ENCODE data around the gene CAPN14. TPM values are rescaled to one million over a fixed set of nuclear protein-coding genes. Genes with fewer than 3 reads are reported as not detected.

CAPN14 gene
- total and polyA plus RNA-seq, 2 of the 4 experiments (the other 2 are of a cell fraction), result under 0.01 to 0.09 TPM

- H3K4me1 ChIP-seq (ENCODE audit: control insufficient read depth, insufficient read depth, low read length), result no peaks in the 10 kb centered on the region
- H3K27me3 ChIP-seq (ENCODE audit: control insufficient read depth, insufficient read depth, low read length), result peaks cover 2% of the 10 kb centered on the region; the same call in 1 of the 2 replicates
- H3K56ac ChIP-seq (ENCODE audit: extremely low read depth, insufficient read depth, low read length), result no peak overlapping the region
- dilution Hi-C loops (cut with HindIII; ENCODE audit: low sequenced_read_pairs, unreplicated experiment) (no loop called here), in situ Hi-C loops (cut with MboI; ENCODE audit: low sequenced_read_pairs) (no loop called here), intact Hi-C loops (cut with micrococcal nuclease) (no loop called here)
- CTCF ChIA-PET, result interaction anchor here (2.1 kb wide), 1 partner anchor 45 kb away, joined by 9 read pairs; no protein-coding TSS in a partner anchor
- no peak overlapping the region for H3K9ac ChIP-seq (ENCODE audit: low read depth, low read length)
- no peak overlapping the region for H2AK9ac ChIP-seq (replicated peaks; ENCODE audit: low read depth, low read length, poor library complexity)
- no peak overlapping the region for H2BK5ac ChIP-seq (ENCODE audit: low read depth, low read length, poor library complexity, severe bottlenecking)
- TF ChIP-seq RFX5 (IDR thresholded peaks at IDR 0.05; ENCODE audit: low read depth, low read length) (no peak), NFE2L2 (IDR thresholded peaks at IDR 0.05; ENCODE audit: low read depth, low read length) (no peak), CEBPB (IDR thresholded peaks at IDR 0.05; ENCODE audit: low read depth, low read length) (no peak), SMC3 (IDR thresholded peaks at IDR 0.05; ENCODE audit: low read depth, low read length) (no peak), USF2 (IDR thresholded peaks at IDR 0.05; ENCODE audit: low read depth, low read length) (no peak), MAFK (IDR thresholded peaks at IDR 0.05; ENCODE audit: low read depth, low read length) (no peak), MAZ (IDR thresholded peaks at IDR 0.05; ENCODE audit: borderline replicate concordance, low read depth, low read length) (no peak), POLR2A (IDR thresholded peaks at IDR 0.05; ENCODE audit: low read depth, low read length) (no peak), ELK1 (IDR thresholded peaks at IDR 0.05; ENCODE audit: borderline replicate concordance, low read depth, low read length) (no peak), MXI1 (IDR thresholded peaks at IDR 0.05; ENCODE audit: borderline replicate concordance, low read depth, low read length) (no peak), FOS (IDR thresholded peaks at IDR 0.05; ENCODE audit: low read depth, low read length) (no peak), CHD1 (IDR thresholded peaks at IDR 0.05; ENCODE audit: low read depth, low read length) (no peak), CTCF (conservative IDR thresholded peaks at IDR 0.05; ENCODE audit: low read depth, low read length) (no peak), BHLHE40 (IDR thresholded peaks at IDR 0.05; ENCODE audit: low read depth, low read length) (no peak), RCOR1 (IDR thresholded peaks at IDR 0.05; ENCODE audit: insufficient replicate concordance, low read length) (no peak), RAD21 (IDR thresholded peaks at IDR 0.05; ENCODE audit: low read length) (no peak)
- H3K18ac ChIP-seq (ENCODE audit: low read depth, low read length), result no peak overlapping the region
- H3K4ac ChIP-seq (ENCODE audit: low read depth, low read length), result no peak overlapping the region
- no peak overlapping the region for H3K14ac ChIP-seq (replicated peaks; ENCODE audit: low read depth, low read length)
- H2BK15ac ChIP-seq (ENCODE audit: low read depth, low read length), result no peak overlapping the region
- no peaks in the 10 kb centered on the region for H3K79me1 ChIP-seq (ENCODE audit: low read depth in 1 of 2, low read length in 2 of 2)
- BruUV-seq (replicated peaks), result no TSS peak
- no peak overlapping the region for H3K23ac ChIP-seq (ENCODE audit: low read depth, low read length)
- no peak overlapping the region for H4K5ac ChIP-seq (ENCODE audit: low read depth, low read length)
- 55% methylated on average over 1 of the region's 4 CpGs; no CpG with 5 or more reads in 1 of the 2 experiments for WGBS, 2 experiments (ENCODE audit: extremely low coverage in 2 of 2, insufficient read length in 1 of 2)
- H3K9me1 ChIP-seq (ENCODE audit: insufficient read depth, low read length), result no peaks in the 10 kb centered on the region
- H3K27ac ChIP-seq (ENCODE audit: insufficient read depth, low read length), result no peak overlapping the region
- ATAC-seq (ENCODE audit: low read depth), result no peak
- H3K9me3 ChIP-seq (ENCODE audit: control insufficient read depth, insufficient read depth, low read length), result no peaks in the 10 kb centered on the region
- no peaks in the 10 kb centered on the region for H4K20me1 ChIP-seq (ENCODE audit: insufficient read depth, low read length)
- H2BK120ac ChIP-seq (ENCODE audit: low read depth, low read length), result no peak overlapping the region
- DNase-seq, result no peak
- no peaks in the 10 kb centered on the region for H3K36me3 ChIP-seq (ENCODE audit: control insufficient read depth, insufficient read depth, low read length)
- POLR2A ChIA-PET (ENCODE audit: unreplicated experiment), result no interaction called here
- no peak overlapping the region for H4K8ac ChIP-seq (ENCODE audit: low read depth in 2 of 2, low read length in 2 of 2)
- no peak overlapping the region for H2AK5ac ChIP-seq (ENCODE audit: low read depth, low read length)
- H2AFZ ChIP-seq (replicated peaks; ENCODE audit: low read length, poor library complexity), result no peak overlapping the region
- H2BK20ac ChIP-seq (ENCODE audit: low read depth, low read length), result no peak overlapping the region
- no peak overlapping the region for H3K4me3 ChIP-seq (ENCODE audit: insufficient read depth, low read depth, low read length)
- H4K91ac ChIP-seq (ENCODE audit: insufficient read depth, low read depth, low read length), result no peak overlapping the region
- H3K4me2 ChIP-seq (ENCODE audit: low read depth, low read length), result no peak overlapping the region
Observed at GRCh38 chr2:31124904-31125303, 92.4 kb downstream of the CAPN14 start.
